Fibroblast of skin of back (primary cell): ENCODE data around the gene SBF1. TPM values are rescaled to one million over a fixed set of nuclear protein-coding genes. Genes with fewer than 3 reads are reported as not detected.
"Not testable (repeated sequence)": the region's sequence is repeated elsewhere in the genome, so short reads cannot be mapped to it uniquely, and the experiment has no call there.

Experiments
- DNase-seq: peaks from one replicate; pipeline ENCODE4 v3.0.0-alpha.2; 2013
- polyA plus RNA-seq, 2 experiments: library from polyadenylated mRNA; unstranded; fragments of 120-200 nt; gene quantifications; one replicate each; pipeline ENCODE4 v1.2.1, GENCODE V29; 2013; ENCODE audit not compliant: insufficient read length in 2 of 2

SBF1 gene, protein sequence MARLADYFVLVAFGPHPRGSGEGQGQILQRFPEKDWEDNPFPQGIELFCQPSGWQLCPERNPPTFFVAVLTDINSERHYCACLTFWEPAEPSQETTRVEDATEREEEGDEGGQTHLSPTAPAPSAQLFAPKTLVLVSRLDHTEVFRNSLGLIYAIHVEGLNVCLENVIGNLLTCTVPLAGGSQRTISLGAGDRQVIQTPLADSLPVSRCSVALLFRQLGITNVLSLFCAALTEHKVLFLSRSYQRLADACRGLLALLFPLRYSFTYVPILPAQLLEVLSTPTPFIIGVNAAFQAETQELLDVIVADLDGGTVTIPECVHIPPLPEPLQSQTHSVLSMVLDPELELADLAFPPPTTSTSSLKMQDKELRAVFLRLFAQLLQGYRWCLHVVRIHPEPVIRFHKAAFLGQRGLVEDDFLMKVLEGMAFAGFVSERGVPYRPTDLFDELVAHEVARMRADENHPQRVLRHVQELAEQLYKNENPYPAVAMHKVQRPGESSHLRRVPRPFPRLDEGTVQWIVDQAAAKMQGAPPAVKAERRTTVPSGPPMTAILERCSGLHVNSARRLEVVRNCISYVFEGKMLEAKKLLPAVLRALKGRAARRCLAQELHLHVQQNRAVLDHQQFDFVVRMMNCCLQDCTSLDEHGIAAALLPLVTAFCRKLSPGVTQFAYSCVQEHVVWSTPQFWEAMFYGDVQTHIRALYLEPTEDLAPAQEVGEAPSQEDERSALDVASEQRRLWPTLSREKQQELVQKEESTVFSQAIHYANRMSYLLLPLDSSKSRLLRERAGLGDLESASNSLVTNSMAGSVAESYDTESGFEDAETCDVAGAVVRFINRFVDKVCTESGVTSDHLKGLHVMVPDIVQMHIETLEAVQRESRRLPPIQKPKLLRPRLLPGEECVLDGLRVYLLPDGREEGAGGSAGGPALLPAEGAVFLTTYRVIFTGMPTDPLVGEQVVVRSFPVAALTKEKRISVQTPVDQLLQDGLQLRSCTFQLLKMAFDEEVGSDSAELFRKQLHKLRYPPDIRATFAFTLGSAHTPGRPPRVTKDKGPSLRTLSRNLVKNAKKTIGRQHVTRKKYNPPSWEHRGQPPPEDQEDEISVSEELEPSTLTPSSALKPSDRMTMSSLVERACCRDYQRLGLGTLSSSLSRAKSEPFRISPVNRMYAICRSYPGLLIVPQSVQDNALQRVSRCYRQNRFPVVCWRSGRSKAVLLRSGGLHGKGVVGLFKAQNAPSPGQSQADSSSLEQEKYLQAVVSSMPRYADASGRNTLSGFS (N-terminal part only)
- polyA plus RNA-seq (2013, experiment 1 of 2; ENCODE audit: insufficient read length): 66.7 TPM
- 68.6 TPM for polyA plus RNA-seq (2013, experiment 2 of 2; ENCODE audit: insufficient read length)

GRCh38 chr22:50474710-50475651, at the start of gene SBF1:
SBF1 (minus strand) TSS chr22:50475035; CDS start chr22:50474840, 195 bp downstream.
- peak; percentile 86 for DNase-seq

DNA sequence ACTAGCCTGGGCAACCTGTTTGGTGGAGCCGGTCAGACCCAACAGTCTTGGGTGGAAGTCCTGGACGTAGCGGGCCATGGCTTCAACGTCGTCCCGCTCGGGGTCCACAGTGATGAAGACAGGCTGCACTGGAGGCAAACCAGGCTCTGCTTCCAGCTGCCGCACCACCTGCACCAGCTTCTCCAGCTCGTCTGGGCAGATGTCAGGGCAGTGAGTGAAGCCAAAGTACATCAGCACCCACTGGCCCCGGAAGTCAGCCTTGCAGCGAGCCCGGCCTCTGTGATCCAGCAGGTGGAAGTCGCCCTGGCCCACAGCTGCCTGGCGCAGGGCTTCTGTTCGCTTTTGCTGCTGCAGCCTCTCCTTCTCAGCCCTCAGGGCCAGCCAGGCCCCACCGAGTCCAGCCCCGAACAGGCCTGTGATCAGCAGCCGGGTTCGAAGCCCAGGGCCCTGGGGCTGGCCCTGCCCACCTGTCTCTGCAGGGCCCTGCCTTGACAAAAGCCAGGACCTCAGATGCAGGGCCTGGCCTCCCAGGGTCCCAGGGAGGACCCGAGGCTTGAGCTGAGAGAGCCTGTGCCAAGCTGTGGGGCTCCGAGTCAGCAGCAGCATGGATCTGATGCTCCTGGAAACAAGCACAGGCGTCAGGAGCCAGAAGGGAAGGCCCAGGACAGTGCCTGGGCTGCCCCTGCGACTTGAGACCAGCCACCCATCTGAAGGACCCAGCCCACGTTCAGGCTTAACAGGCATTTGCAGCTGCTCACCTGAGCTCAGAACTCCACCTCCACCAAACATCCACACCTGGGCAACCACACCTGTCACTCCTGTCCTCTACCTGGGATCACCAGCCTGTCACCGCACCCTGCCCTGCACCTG, 49.2 kb upstream of the SBF1 start:
- no peak for DNase-seq

GRCh38 chr22:50523458-50523805, 48.6 kb upstream of the SBF1 start:
- no peak for DNase-seq

DNA sequence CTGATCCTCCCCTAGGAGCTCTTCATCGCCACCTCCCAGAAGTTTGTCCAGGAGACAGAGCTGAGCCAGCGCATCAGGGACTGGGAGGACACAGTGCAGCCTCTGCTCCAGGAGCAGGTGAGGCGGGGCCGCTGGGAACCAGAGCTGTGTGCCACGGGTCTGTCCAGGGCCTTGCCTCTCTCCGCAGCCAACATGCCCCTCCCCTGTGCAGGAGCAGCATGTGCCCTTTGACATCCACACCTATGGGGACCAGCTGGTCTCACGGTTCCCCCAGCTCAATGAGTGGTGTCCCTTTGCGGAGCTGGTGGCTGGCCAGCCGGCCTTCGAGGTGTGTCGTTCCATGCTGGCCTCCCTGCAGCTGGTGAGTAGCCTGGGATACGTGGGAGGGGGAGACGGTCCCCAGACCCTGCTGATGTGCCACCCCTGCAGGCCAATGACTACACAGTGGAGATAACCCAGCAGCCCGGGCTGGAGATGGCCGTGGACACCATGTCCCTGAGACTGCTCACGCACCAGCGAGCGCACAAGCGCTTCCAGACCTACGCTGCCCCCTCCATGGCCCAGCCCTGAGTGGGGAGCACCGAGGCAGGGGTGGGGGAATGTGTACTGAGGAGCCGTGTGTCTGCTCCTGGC, 48.1 kb upstream of the SBF1 start:
- no peak for DNase-seq

DNA sequence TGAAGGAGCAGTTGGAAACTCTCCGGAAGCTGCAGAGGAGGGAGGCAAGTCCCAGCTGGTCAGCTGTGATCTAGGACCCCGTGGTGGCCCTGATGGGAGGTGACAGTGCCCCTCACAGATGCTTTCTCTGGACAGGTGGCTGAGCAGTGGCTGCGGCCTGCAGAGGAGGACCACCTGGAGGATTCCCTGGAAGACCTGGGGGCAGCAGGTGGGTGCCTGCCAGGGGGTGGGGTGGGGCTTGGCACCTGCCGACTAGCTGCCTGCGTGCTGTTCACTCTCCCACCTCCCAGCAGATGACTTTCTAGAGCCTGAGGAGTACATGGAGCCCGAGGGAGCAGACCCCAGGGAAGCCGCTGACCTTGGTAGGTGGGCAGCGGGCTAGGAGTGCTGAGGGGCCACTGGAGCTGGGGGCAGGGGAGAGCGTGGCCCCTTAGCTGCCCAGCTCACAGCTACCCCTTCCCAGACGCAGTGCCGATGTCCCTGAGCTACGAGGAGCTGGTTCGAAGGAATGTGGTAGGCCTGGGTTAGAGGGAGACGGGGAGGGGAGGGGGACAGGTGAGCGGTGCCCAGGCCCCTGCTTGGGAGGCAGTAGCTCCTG, 47.5 kb upstream of the SBF1 start:
- DNase-seq: no peak

- no peak for DNase-seq
Observed at GRCh38 chr22:50521710-50522109, 46.9 kb upstream of the SBF1 start.

DNA sequence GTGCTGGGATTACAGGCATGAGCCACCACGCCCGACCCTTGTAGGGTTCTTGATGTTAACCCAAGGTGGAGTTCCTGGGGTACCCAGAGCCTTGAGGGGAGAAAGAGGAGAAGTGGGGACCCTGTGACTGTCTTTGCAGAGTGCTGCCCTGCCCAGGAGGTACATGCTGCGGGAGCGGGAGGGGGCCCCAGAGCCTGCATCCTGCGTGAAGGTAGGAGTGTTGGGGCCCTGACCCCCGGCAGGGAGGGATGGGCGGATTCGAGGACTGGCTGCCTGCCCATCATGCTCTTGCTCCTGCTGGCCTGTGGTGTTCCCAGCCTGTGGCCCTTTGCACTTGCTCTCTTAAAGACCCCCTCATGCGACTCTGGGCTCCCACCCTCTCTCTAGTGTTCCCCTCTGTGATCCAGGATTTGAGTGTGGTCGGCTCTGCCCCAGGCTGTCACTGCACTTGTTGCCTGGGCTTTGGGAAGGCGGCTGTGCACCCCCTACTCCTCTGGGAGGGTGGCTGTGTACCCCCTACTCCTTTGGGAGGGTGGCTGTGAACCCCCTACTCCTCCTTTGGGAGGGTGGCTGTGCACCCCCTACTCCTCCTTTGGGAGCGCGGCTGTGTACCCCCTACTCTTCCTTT, 46.1 kb upstream of the SBF1 start:
- no peak for DNase-seq

DNA sequence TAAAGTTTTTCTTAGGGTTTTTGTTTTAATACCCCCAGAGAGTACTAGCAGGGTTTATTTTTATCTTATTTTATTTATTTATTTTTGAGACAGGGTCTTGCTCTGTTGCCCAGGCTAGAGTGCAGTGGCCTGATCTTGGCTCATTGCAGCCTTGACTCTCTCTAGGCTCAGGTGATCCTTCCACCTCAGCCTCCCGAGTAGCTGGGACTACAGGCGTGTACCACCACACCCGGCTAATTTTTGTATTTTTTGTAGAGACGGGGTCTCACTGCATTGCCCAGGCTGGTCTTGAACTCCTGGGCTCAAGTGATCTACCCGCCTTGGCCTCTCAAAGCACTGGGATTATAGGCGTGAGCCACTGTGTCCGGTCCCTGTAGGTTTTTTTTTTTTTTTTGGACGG, 45.3 kb upstream of the SBF1 start:
- DNase-seq: not testable (repeated sequence)

GRCh38 chr22:50519151-50519550, 44.3 kb upstream of the SBF1 start:
- no peak for DNase-seq

GRCh38 chr22:50518606-50519005, 43.8 kb upstream of the SBF1 start:
- DNase-seq: no peak

DNA sequence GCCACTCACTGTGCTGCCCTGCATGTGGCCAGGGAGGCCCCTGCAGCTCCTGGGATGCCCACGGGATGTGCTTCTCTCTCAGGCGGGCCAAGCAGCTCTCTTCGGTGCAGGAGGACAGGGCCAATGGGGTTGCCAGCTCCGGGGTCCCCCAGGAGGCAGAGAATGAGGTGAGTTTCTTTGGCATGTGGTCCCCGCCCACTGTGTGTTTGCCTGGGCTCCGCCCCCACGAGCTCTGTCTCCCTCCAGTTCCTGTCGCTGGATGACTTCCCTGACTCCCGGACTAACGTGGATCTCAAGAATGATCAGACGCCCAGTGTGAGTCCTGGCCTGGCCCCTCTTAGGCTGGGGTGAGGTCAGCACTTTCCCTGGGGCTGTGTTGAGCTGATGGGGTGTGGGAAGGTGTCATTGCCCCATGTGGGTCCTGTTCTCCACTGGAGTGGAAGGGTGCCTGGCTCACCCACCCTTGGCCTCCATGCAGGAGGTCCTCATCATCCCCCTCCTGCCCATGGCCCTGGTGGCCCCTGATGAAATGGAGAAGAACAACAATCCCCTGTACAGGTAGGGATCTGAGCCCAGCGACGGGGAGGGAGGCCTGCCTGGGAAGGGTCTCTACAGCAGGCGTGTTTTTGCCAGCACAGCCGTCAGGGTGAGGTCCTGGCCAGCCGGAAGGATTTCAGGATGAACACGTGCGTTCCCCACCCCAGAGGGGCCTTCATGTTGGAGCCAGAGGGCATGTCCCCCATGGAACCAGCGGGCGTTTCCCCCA, 42.8 kb upstream of the SBF1 start:
- DNase-seq: no peak

- DNase-seq: no peak
Observed at GRCh38 chr22:50516891-50517290, 42.1 kb upstream of the SBF1 start.

DNA sequence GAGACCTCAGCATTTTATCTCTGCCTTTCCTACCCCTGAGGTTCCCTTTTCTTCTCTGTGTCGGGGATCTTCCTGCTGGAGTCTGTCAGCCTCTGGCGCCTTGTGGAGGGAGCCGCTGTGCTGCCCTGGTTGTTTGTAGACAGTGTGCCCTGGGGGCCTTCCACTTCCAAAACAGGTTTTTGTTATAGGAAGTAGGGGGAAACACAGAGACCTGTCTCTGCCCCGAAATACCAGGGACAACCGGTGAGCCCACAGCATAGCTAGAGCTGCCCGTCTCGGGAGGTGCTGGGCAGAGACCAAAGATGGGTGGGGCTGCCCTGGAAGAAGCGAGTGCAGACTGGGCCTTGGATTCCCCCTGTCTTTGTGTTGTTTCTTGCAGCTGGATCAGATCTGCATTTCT, 41.2 kb upstream of the SBF1 start:
- DNase-seq: no peak

- no peak for DNase-seq
Observed at GRCh38 chr22:50513175-50513574, 38.3 kb upstream of the SBF1 start.

DNA sequence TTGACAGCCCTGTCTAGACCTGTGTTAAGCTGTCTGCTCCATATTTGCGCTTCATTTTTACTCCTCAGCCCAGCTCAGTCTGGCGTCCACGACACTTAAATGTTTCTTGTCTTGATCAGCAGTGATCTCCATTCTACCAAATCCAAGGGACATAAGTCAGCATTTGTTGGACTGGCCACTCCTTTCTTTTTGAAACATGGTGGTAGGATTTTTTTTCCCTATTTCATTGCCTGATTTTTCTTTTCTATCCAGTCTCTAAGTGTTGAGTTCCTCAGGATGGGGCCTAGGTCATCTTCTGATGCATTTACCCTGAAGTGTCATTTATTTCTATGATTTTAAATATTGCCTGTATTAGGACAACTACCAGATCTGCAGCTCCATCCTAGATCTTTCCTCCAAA, 34.1 kb upstream of the SBF1 start:
- no peak for DNase-seq

- peak; percentile 95 for DNase-seq
Observed at GRCh38 chr22:50507991-50508884, 33.4 kb upstream of the SBF1 start, which contains the start of gene NCAPH2. NCAPH2 (plus strand) TSS chr22:50508224; CDS start chr22:50508338, 114 bp downstream.

DNA sequence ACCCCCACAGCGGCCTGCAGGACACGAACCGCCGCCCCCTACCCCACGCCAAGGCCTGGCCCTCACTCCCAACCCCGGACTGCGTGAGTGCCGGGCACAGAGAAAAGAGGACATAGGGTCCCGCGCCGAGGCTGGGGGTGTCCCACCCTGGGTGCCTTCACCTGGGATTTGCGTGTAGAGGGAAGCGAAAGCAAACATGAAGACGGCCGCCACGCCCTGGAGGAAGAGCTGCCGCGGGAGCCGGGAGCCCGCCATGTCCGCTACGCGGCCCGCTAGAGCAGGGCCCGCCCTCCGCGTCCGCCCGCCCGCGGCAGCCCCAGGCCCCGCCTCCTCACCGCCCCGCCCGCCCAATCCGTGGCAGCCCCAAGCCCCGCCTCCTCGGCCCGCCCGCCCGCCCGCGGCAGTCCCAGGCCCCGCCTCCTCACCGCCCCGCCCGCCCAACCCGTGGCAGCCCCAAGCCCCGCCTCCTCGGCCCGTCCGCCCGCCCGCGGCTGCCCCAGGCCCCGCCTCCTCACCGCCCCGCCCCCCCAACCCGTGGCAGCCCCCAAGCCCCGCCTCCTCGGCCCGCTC, 32.7 kb upstream of the SBF1 start, which contains the start of gene LMF2:
LMF2 (minus strand) TSS at position 282 of the 570 bp plus-strand sequence; CDS start at position 255, 27 bp downstream.
- DNase-seq: no peak
